Endodermal cell (in vitro differentiated cells): ENCODE data around the gene AURKA. TPM values are rescaled to one million over a fixed set of nuclear protein-coding genes. Genes with fewer than 3 reads are reported as not detected.

Experiments
- DNase-seq: peaks from one replicate; pipeline ENCODE4 v3.0.0-alpha.2; 2017
- H3K27ac ChIP-seq: 2 replicates; pipeline ENCODE4 v1.5.1; 2013; ENCODE audit warnings: mild to moderate bottlenecking, low read depth, low read length, moderate library complexity
- H3K27me3 ChIP-seq: 2 replicates; pipeline ENCODE4 v1.6.1; 2013; ENCODE audit warnings: mild to moderate bottlenecking, low read length, moderate library complexity; ENCODE audit not compliant: insufficient read depth, control insufficient read depth, poor library complexity, severe bottlenecking
- H3K36me3 ChIP-seq: 2 replicates; pipeline ENCODE4 v1.7.0; 2013; ENCODE audit warnings: mild to moderate bottlenecking, low read length, moderate library complexity; ENCODE audit not compliant: control insufficient read depth, insufficient read depth
- H3K4me1 ChIP-seq: one replicate; pipeline ENCODE4 v1.7.0; 2013; ENCODE audit warnings: low read length; ENCODE audit not compliant: control insufficient read depth, insufficient read depth
- H3K4me3 ChIP-seq: 2 replicates; pipeline ENCODE4 v1.5.1; 2013; ENCODE audit warnings: mild to moderate bottlenecking, low read length, moderate library complexity
- H3K9ac ChIP-seq: 2 replicates; pipeline ENCODE4 v1.6.1; 2013; ENCODE audit warnings: mild to moderate bottlenecking, low read length, moderate library complexity; ENCODE audit not compliant: poor library complexity, severe bottlenecking; ENCODE audit errors: extremely low read depth
- H3K9me3 ChIP-seq: 2 replicates; pipeline ENCODE4 v1.6.1; 2013; ENCODE audit warnings: mild to moderate bottlenecking, low read length, moderate library complexity; ENCODE audit not compliant: control insufficient read depth
- H3K27ac Mint-ChIP-seq: 2 replicates; pipeline ENCODE4 v1.8.0; 2020; ENCODE audit warnings: mixed read lengths
- H3K27me3 Mint-ChIP-seq: 2 replicates; pipeline ENCODE4 v1.8.0; 2021; ENCODE audit warnings: mild to moderate bottlenecking, mixed read lengths; ENCODE audit not compliant: insufficient read depth
- H3K36me3 Mint-ChIP-seq: 2 replicates; pipeline ENCODE4 v1.8.0; 2020; ENCODE audit warnings: low read depth, mixed read lengths
- H3K4me1 Mint-ChIP-seq: 2 replicates; pipeline ENCODE4 v1.8.0; 2020; ENCODE audit warnings: mixed read lengths
- H3K4me3 Mint-ChIP-seq: 2 replicates; pipeline ENCODE4 v1.8.0; 2020; ENCODE audit warnings: mild to moderate bottlenecking, moderate library complexity, mixed read lengths
- H3K9me3 Mint-ChIP-seq: 2 replicates; pipeline ENCODE4 v1.8.0; 2020; ENCODE audit warnings: mild to moderate bottlenecking, mixed read lengths
- CTCF ChIP-seq: fragments of 200-600 bp; sonication (generic); conservative IDR thresholded peaks from 2 replicates; pipeline ENCODE4 v1.5.0; 2021; ENCODE audit warnings: antibody characterized with exemption, mild to moderate bottlenecking
- WGBS, 2 experiments: methylation state at CpG; one replicate each; pipeline versions ENCODE4 v1.1.5 to v1.1.7; 2013; ENCODE audit warnings: missing lambda C conversion rate in 2 of 2, mixed read lengths in 1 of 2; ENCODE audit not compliant: insufficient coverage in 1 of 2, insufficient read length in 1 of 2; 5-methylcytosine and 5-hydroxymethylcytosine counted together
- total RNA-seq, 2 donors: library from RNA; stranded (reverse); fragmentation: NEBNext Ultra II Directional in 1 of 2; extraction: Animal tissue kit (Norgen Biotek cat#: 25700) in 1 of 2; gene quantifications; 2 replicates in 1 of 2; 3 replicates in 1 of 2; pipeline ENCODE4 v1.2.1, GENCODE V29; 2021

Gene AURKA
- total RNA-seq, 2 donors from 2014 or later: 56.3 to 85.9 TPM

GRCh38 chr20:56433880-56434255 is 41.9 kb upstream of the AURKA start:
- Mint-ChIP-seq H3K27me3 (peaks cover 22% of the 10 kb centered on the region), H3K4me1 (peaks cover 8% of the 10 kb centered on the region), H3K36me3 (no peaks in the 10 kb centered on the region), H3K9me3 (no peaks in the 10 kb centered on the region), H3K4me3 (no peak overlapping the region), H3K27ac (no peak overlapping the region)
- Histone ChIP-seq H3K27ac (no peak overlapping the region), H3K36me3 (no peaks in the 10 kb centered on the region), H3K9me3 (no peaks in the 10 kb centered on the region), H3K9ac (no peak overlapping the region), H3K4me1 (peaks cover 5% of the 10 kb centered on the region), H3K27me3 (peaks cover 4% of the 10 kb centered on the region), H3K4me3 (no peak overlapping the region)
- no peak for DNase-seq
- WGBS, 2 experiments: 90 to 100% methylated on average over 1 to 5 of the region's 6 CpGs
- no peak for TF ChIP-seq CTCF

GRCh38 chr20:56433221-56433879 is 41.3 kb upstream of the AURKA start:
- no peaks in the 10 kb centered on the region for H3K36me3 Mint-ChIP-seq
- Histone ChIP-seq H3K27me3 (peaks cover 4% of the 10 kb centered on the region), H3K4me3 (no peak overlapping the region), H3K9me3 (no peaks in the 10 kb centered on the region), H3K4me1 (peaks cover 5% of the 10 kb centered on the region), H3K36me3 (no peaks in the 10 kb centered on the region), H3K27ac (no peak overlapping the region), H3K9ac (no peak overlapping the region)
- no peak for DNase-seq
- no peak overlapping the region for H3K27ac Mint-ChIP-seq
- WGBS, 2 experiments: 86 to 93% methylated on average over 2 to 3 of the region's 3 CpGs
- H3K27me3 Mint-ChIP-seq: peaks cover 22% of the 10 kb centered on the region
- H3K9me3 Mint-ChIP-seq: no peaks in the 10 kb centered on the region
- no peak overlapping the region for H3K4me3 Mint-ChIP-seq
- H3K4me1 Mint-ChIP-seq: peaks cover 8% of the 10 kb centered on the region
- TF ChIP-seq CTCF: no peak

GRCh38 chr20:56431471-56431870 is 39.5 kb upstream of the AURKA start:
- Mint-ChIP-seq H3K36me3 (no peaks in the 10 kb centered on the region), H3K4me1 (peaks cover 8% of the 10 kb centered on the region), H3K27me3 (peaks cover 31% of the 10 kb centered on the region), H3K27ac (no peak overlapping the region), H3K4me3 (no peak overlapping the region), H3K9me3 (no peaks in the 10 kb centered on the region)
- H3K9me3 ChIP-seq: no peaks in the 10 kb centered on the region
- H3K36me3 ChIP-seq: no peaks in the 10 kb centered on the region
- peak; percentile 6 for DNase-seq
- TF ChIP-seq CTCF: no peak
- 89 to 91% methylated on average over 1 to 3 of the region's 3 CpGs for WGBS, 2 experiments
- H3K9ac ChIP-seq: no peak overlapping the region
- H3K27me3 ChIP-seq: peaks cover 4% of the 10 kb centered on the region
- no peak overlapping the region for H3K27ac ChIP-seq
- no peak overlapping the region for H3K4me3 ChIP-seq
- H3K4me1 ChIP-seq: peaks cover 5% of the 10 kb centered on the region
